Measurements from ENCODE around the gene DCTN2.
"Not testable (repeated sequence)": the region's sequence is repeated elsewhere in the genome, so short reads cannot be mapped to it uniquely, and the experiment has no call there.

The DCTN2 gene

GRCh38 chr12:57524814-57525614, 22.0 kb downstream of the DCTN2 start:
- TF ChIP-seq GATA1 (IDR thresholded peaks at IDR 0.05; ENCODE audit: low read depth, low read length), result no peak
- no peak for TF ChIP-seq POLR2A (IDR thresholded peaks at IDR 0.05; ENCODE audit: low read length)
- DNase-seq, result no peak

GRCh38 chr12:57523706-57524614, 23.0 kb downstream of the DCTN2 start:
- TF ChIP-seq GATA1 (IDR thresholded peaks at IDR 0.05; ENCODE audit: low read depth, low read length) (no peak), POLR2A (IDR thresholded peaks at IDR 0.05; ENCODE audit: low read length) (peak; percentile 27)

GRCh38 chr12:57522887-57523705, 23.9 kb downstream of the DCTN2 start:
- DNase-seq, result peak; percentile 70 to 83
- no peak for TF ChIP-seq GATA1 (IDR thresholded peaks at IDR 0.05; ENCODE audit: low read depth, low read length)
- TF ChIP-seq POLR2A (IDR thresholded peaks at IDR 0.05; ENCODE audit: low read length), result peak; percentile 25

More at GRCh38 chr12:57523706-57524614, 23.0 kb downstream of the DCTN2 start:
- no peak for DNase-seq

- peak; percentile 97 for DNase-seq
- TF ChIP-seq GATA1 (IDR thresholded peaks at IDR 0.05; ENCODE audit: low read depth, low read length) (no peak), POLR2A (IDR thresholded peaks at IDR 0.05; ENCODE audit: low read length) (peak; percentile 83)
Measured at GRCh38 chr12:57522011-57522886, 24.7 kb downstream of the DCTN2 start, which contains the start of gene MBD6. MBD6 (plus strand) TSS chr12:57522824; CDS start chr12:57524304, 1,480 bp downstream.

- TF ChIP-seq POLR2A (IDR thresholded peaks at IDR 0.05; ENCODE audit: low read length) (no peak), GATA1 (IDR thresholded peaks at IDR 0.05; ENCODE audit: low read depth, low read length) (no peak)
- DNase-seq, result peak in 1 of 2 experiments; percentile 62
Measured at GRCh38 chr12:57521525-57522010, 25.4 kb downstream of the DCTN2 start.

- TF ChIP-seq GATA1 (IDR thresholded peaks at IDR 0.05; ENCODE audit: low read depth, low read length) (no peak), POLR2A (IDR thresholded peaks at IDR 0.05; ENCODE audit: low read length) (peak; percentile 99)
- DNase-seq, result peak; percentile 100
Measured at GRCh38 chr12:57520053-57520818, 26.8 kb downstream of the DCTN2 start, which contains the start of gene DDIT3. DDIT3 (minus strand) TSS chr12:57520514; CDS start chr12:57517406, 3,108 bp downstream.

GRCh38 chr12:57519796-57520052, 27.3 kb downstream of the DCTN2 start:
- DNase-seq, result peak; percentile 78 to 85
- TF ChIP-seq GATA1 (IDR thresholded peaks at IDR 0.05; ENCODE audit: low read depth, low read length) (no peak), POLR2A (IDR thresholded peaks at IDR 0.05; ENCODE audit: low read length) (no peak)

GRCh38 chr12:57518920-57519795, 27.8 kb downstream of the DCTN2 start:
- peak; percentile 74 to 85 for DNase-seq
- TF ChIP-seq POLR2A (IDR thresholded peaks at IDR 0.05; ENCODE audit: low read length) (no peak), GATA1 (IDR thresholded peaks at IDR 0.05; ENCODE audit: low read depth, low read length) (no peak)

- DNase-seq, result no peak
- TF ChIP-seq POLR2A (IDR thresholded peaks at IDR 0.05; ENCODE audit: low read length), result no peak
- no peak for TF ChIP-seq GATA1 (IDR thresholded peaks at IDR 0.05; ENCODE audit: low read depth, low read length)
Measured at GRCh38 chr12:57518176-57518919, 28.6 kb downstream of the DCTN2 start.

- DNase-seq, result not testable (repeated sequence)
Measured at GRCh38 chr12:57517718-57518117, 29.3 kb downstream of the DCTN2 start.

Measured in erythroblast (primary cell).